GM19035 (cell line): ENCODE measurements around the gene KRTAP10-7.
"Not testable (repeated sequence)": the region's sequence is repeated elsewhere in the genome, so short reads cannot be mapped to it uniquely, and the experiment has no call there.

Experiments
- ATAC-seq: cut with Tn5 transposase; IDR thresholded peaks from one replicate; pipeline ENCODE4 v1.9.1; 2021; ENCODE audit not compliant: unreplicated experiment

Gene KRTAP10-7

GRCh38 chr21:44590311-44590721, 10.1 kb upstream of the KRTAP10-7 start:
- no peak for ATAC-seq

GRCh38 chr21:44590897-44591800, 9.2 kb upstream of the KRTAP10-7 start:
- not testable (repeated sequence) for ATAC-seq

- ATAC-seq: not testable (repeated sequence)
Observed at GRCh38 chr21:44591801-44592130, 8.6 kb upstream of the KRTAP10-7 start.

- ATAC-seq: no peak
Observed at GRCh38 chr21:44592446-44593311, 7.7 kb upstream of the KRTAP10-7 start, which contains the start of gene KRTAP10-6. KRTAP10-6 (minus strand) TSS chr21:44592505; CDS start chr21:44592484, 21 bp downstream.

- ATAC-seq: no peak
Observed at GRCh38 chr21:44593598-44594405, 6.6 kb upstream of the KRTAP10-7 start.

GRCh38 chr21:44594406-44594916, 5.9 kb upstream of the KRTAP10-7 start:
- ATAC-seq: no peak

- no peak for ATAC-seq
Observed at GRCh38 chr21:44595524-44595923, 4.9 kb upstream of the KRTAP10-7 start.

- ATAC-seq: no peak
Observed at GRCh38 chr21:44596068-44596725, 4.2 kb upstream of the KRTAP10-7 start.

GRCh38 chr21:44598061-44598460, 2.3 kb upstream of the KRTAP10-7 start:
- ATAC-seq: no peak

GRCh38 chr21:44599264-44600029, 950 bp upstream of the KRTAP10-7 start:
- no peak for ATAC-seq

GRCh38 chr21:44601091-44601490, 694 bp downstream of the KRTAP10-7 start:
- not testable (repeated sequence) for ATAC-seq

GRCh38 chr21:44601596-44602462, 1.4 kb downstream of the KRTAP10-7 start:
- no peak for ATAC-seq

- no peak for ATAC-seq
Observed at GRCh38 chr21:44602463-44602850, 2.1 kb downstream of the KRTAP10-7 start.

- no peak for ATAC-seq
Observed at GRCh38 chr21:44603109-44603875, 2.9 kb downstream of the KRTAP10-7 start.

GRCh38 chr21:44603911-44604310, 3.5 kb downstream of the KRTAP10-7 start:
- no peak for ATAC-seq

GRCh38 chr21:44606495-44606894, 6.1 kb downstream of the KRTAP10-7 start:
- no peak for ATAC-seq

- ATAC-seq: no peak
Observed at GRCh38 chr21:44609193-44609592, 8.8 kb downstream of the KRTAP10-7 start.
